Kidney tubule cell (primary cell): Measurements from ENCODE around the gene NUMA1.

ENCODE experiments used
- DNase-seq: peaks from one replicate; pipeline ENCODE4 v3.0.0-alpha.2; 2018; ENCODE audit warnings: low spot score

Gene NUMA1

DNA sequence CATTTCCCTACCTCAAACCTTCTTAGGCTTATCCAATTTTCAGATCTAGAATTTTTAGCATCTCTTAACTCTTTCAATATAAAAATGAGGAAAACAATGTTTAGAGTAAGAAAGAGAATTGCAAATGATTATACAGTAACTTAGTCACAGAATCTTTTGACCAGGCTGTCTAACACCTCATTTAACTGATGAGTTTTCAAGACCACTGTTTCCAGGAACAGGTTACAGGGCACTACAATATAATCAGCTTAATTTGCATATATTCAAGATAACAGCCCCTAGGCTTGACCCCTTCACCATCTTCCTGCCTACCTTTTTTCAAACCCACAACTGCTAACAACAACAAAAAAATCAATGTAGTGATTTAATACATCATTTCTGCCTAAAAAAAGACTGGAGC lies 12.7 kb downstream of the NUMA1 start:
- no peak for DNase-seq

DNA sequence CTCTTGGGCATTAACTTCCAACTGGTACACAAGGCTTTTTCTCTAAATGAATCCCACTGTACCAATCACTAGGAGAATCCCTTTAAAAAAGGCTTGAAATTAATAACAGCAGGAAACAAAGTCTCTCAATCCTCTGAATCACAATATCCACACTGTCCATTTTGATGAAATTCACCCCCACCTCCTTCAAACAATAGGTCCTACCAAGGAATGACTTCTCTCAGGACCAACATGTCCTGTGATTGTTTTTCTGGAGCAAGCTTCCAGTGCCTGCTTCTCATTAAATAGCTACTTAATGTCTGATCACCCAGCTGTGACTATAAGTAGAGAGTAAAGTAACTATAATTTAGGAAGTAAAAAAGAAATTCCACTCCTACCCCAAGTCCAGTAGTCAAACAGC lies 13.1 kb downstream of the NUMA1 start:
- DNase-seq = no peak

DNA sequence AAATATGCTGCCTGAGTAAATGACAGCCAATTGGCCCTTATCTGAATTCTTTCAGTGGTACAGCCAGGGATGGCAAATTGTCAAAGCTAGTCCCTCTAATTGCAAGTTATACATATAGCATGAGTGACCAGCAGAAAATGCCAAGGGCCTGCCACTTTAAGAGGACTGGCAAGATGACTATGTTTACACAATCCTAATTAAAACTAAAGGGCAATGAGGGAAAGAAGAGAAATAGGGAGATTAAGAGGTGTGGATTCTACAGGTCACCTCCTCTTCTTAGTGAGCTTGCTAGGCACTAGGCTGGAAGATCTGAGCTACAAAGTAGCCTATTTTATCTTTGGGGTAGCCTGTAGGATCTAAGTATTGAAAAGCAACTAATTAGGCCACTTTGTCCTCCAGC lies 13.5 kb downstream of the NUMA1 start:
- DNase-seq = no peak

DNA sequence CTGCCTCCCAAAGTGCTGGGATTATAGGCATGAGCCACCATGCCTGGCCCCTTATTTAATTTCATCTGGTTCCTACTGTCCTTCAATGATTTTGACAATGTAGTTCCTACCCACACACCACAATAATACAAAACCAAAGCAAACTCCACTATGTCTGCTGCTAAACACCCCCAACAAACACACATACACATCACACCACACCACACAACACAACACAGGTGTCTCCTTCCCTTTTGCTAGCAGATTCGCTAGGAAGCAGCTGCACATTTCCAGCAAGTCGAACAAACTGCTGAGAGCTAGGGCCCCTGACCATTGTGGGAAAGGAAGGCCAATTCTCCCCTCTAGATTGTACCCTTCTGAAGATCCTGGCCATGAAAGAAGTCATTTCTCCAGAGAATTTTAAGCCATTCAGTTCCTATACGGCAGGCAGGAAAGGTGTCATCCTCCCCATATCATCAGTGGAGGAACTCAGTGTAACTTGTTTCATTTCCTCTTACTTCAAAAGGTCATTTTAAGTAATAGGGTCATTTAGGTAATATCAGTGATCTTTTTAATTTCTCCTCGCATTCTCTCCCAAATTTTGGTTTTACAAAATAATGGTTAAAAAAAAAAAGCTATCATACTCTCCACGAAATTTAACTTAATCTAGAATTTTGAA lies 18.5 kb downstream of the NUMA1 start:
- DNase-seq = no peak

DNA sequence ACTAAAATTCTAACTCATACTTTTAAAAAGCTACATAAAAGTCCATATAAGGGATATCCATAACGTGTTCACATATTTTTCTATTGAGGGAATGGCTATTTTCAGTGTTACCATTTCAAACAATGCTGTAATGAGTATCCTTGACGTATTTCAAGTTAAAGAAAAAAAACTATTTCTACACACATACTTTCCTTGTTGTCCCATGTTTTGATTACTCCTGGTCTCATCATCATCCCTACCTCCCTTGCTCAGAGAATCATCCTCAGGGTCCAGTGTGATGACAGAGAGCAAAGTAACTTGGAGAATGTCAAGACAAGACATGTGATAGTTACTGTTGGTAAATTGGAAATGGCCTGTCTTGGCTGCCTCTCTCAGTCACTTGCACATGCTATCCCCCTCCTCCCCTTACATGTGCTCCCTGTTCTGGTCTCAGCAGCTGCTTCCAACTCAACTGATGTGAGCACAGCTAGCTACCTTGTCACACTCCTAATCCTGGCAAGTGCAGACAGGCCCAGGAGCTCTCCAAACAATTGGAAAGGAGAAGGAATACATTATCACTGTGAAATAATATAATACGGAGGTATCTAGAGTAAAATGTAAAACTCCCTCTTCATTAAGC lies 21.8 kb downstream of the NUMA1 start:
- DNase-seq = peak; percentile 1

DNA sequence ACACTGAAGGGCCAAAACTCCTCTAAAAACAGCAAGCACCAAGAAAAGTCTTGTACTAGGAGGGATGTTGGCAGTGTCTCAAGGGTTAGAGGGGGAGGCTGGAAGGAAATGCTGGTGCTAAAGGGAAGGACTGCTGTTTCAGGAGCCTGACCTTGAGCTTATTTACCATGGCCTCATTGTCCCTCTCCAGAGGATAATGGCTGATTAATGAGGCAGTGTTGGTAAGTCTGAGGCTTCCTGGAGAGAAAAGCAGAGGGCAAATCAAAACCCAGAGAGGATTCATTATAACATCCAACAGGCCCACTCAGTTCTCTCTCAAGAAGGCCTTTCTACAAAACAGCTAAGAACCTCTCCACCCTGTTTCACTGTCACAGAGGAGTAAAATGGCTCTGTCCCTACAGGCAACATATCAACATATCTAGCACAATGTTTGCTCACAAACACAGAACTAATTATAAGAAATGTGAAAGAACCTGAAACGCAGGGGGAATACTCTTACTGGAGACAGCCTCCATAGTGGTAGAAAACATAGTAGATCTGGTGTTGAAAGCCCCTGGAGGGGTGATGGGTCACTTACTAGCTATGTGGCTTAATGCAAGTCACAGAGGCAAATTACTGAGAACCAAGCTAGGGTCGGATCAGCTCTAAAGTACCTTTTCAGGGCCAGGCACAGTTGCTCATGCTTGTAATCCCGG lies 31.4 kb downstream of the NUMA1 start:
- no peak for DNase-seq

DNA sequence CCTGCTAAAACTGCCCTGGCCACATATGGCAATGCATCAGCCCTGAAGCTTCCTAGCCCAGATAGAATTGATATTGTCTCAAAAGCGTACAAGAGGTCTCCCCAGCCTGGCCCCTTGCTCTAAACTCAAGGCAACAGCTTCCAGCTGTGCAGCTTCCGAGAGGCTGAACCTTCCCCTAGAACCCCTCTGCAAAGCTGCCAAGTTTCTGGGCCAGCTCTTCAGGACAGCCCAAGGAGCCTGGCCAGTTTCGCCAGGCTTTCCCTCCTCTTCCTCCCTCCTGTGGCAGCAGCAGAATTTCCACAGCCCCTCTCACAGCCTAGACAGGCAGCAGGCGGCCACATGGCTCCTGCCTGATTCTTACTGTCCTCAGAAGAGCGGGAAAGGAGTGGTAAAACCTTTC lies 34.5 kb downstream of the NUMA1 start:
- no peak for DNase-seq

DNA sequence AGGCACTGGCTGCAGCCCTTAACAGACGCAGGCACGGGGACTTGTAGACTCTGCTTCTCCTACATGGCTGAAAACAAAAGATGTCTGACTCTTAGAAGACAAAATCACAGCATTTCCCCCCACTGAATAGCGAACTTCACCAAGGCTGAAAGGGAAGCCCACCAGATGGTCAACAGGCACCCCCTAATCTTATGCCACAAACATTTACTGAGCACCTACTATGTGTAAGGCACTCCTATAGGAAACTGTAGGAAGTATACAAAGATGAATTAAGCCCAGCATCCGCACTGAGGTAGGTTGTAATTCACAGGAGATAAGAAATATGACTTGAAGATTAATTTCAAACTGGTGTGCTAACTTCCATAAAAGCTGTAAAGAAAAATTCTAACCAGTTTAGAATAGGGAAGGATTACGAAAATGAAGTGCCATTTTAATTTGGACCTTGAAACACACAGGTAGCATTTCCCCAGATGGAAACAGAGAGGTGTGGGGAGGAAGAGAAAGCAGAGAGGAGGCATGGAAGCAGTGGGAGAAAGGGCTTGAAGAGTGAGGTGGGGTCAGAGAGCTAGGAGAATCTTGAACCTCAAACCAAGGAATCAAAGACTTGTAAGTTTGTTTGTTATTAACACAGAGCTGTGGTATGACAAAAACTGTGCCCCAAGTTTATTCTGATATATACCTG lies 38.1 kb downstream of the NUMA1 start:
- no peak for DNase-seq

DNA sequence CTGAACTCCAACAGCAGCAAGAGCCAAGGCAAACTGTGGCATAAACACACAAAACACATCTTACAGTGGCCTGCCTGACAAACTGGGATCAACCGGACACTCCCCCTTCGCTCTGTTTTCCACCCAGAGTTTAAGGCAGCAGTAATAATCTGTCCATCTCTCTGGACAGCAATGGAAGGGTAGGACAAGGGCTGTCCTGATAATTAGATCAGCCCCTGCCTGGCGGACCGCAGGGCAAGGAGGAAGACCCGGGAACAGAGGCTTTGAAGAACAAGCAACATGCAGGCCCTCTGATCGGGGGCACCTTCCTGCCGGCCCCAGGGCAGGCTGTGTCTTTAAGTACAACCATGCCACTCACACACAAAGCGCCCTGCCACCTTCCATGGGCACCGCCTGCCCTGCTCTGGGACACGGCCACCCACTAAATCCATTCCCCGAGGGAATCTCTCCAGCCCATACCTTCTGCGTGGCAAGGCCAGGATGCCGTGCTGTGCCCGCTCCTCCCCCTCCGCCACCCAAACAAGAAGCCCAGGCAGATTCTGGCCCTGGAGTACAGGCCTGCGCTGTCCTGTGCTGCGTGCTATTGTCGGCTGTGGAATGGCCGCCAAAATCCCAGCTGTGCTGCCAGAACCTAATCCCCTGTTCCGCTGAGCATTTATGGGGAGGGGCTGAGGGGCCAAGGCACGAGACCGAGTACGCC lies 38.8 kb downstream of the NUMA1 start:
- peak; percentile 72 for DNase-seq

DNA sequence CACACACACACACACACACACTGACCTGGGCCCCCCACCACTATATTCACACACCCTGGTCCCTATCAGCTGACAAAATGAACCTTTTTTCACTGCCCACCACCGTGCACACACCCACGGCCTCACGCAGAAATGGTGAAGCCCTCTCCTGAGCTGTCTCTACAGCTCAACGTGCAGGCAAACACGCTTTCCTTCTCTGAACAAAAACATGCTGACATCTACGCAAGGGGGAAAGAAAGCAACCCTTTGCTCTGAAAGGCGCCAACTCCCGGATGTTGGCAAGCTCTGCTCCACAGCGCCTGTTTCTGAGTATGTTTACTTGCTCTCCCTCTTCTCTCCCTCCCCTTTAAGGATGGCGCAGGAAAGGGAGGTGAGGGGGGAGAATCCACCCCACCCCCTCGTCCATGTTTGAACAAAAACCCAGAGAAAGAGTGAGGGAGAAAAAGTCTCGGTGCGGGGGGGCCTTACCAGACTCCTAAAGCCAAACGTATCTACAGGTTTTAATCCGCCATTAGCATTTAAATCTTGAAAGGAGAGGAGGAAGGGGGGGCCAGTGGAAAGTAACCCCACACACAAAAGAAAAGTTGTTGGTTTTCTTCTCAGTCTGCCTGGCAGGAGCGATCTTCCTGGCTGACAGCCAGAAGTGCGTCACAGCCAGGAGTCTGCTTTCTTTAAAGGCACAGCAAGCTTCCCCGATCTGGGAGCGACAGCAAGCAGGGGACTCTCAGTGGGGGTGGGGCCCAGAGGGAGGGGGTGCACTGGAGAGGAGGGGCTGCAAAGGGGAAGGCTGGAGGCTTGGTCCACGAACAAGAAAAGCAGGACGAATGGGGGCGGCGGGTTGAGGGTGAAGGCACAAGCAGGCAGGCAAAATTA lies 39.6 kb downstream of the NUMA1 start:
- peak; percentile 89 for DNase-seq

DNA sequence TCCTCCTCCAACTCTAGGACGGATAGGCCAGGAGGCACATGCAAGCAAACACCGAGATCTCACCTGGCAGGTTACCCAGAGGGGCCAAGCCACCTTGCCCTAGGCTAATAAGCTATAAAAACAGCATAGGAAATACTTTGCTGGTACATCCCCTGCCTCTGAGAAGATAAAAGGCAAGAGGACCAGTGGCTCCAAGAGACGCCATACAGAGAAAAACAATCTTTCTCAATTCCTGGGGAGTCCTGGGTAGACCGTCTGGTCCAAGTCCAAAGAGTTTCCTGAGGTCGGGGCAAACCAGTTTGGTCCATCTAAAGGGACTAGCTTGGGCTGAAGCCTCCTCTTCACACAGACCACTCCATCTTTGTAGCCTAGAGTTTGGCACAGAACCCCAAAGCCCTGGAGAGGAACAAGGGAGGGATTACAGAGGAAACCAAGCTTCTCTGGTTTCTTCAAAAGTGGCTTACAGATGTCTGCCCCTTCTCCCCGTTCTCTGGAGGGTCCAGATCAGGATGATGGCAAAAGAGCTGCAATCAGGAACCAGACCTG lies 40.4 kb downstream of the NUMA1 start:
- no peak for DNase-seq

DNA sequence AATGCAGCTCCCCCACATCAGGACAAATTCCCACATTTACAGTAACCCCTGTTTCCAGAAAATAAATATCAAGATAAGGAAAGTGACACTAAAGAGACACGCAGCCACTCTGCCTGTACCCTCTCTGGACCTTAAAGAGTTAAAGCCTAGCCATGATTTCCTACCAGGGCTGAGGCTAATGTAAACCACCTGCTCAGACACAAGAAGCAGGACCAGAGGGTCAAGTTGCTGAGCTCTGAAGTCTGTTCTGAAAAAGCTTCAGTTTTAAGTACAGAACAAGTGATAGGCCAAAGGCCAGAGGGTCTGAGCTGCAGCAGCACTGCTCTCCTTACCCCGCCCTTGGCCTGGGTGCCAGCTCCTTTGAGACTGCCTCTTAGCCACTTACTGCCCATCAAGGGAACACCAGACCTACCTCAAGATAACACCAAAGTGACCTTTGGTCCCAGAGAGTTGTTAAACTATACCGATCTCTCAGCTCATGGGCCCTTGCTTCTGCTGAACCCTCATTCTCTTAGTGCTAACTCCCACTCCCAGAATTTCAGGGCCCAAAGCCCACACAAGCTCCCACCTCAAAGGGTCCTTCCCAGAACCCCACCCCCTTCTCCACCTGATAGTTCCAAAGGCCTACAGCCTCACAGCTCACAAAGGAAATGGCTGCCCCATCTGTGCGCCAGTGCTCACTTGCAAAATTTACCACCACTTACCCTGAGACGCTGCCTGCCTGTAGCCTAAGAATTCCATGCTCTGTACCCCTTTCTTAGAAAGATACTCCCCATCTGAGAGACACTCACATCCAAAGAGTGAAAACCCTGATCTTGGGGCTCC lies 41.1 kb downstream of the NUMA1 start:
- no peak for DNase-seq

DNA sequence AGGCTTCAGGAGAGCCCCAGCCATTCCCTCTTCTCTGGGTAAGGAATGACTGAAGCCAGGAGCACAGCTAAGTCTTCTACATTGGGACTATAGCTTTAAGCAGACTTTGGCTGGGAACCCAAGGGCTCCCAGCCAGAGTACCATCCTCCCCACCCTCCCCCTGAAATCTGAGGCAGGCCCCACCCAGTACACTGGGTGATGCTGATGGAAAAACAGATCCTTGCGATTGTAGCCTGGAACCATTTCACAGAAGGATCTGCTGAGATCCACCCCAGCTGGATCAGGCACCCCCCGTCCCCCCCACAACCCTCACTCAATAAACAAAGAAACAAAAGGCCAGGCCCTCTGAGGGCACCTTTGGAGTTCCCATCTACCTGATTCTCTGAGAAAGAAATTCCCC lies 41.9 kb downstream of the NUMA1 start:
- no peak for DNase-seq

DNA sequence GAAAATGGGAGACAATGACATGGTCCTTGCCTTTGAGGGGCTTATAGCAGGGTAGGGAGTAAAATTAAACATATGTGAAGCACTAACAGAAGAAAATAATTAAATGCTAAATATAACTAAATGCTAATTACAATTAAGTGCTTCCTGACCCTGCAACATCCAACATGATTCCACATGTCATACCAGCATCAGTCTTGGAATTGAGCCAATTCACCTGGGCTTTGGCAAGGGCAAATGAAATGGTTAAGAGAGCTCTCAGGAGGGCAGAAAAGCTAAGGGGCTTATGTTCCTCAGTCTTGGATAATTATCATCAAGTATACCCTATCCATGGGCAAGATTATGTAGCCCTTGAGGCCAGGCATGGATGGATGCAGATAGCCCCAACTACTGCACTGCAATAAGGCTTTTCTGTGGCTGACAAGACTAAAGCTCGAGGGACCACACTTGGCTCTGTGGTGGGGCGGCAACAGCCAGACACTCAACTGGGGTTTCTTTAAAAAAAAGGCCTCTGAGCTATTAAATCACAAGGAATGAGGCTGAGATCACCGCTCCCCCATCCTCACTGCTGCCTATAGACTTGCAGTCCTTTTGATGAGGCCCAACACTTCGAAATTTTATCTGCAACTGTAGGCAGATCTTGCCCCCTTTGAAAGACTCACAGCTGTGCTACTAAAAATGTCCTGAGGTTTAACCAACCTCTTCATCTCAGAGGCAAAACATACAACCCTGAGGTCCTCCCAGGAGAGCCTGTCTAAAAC lies 42.6 kb downstream of the NUMA1 start:
- no peak for DNase-seq

DNA sequence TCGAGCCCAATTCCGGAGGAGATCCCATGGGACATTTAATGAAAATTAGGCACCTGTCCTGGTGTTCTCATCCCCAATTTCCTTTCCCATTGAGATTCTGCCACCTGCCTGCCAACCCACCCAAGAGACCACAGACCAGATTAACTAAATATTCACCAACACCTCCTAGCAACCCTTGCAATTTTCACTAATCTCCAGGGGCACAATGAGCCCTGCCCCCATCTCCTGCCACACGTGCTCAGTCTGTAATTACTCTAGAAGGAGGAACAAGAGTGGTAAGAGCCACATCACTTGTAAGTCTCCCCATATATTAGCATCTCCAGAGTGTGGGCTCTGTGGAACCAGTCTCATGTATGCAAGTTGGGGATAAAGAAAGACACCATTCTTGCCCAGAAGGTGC lies 43.7 kb downstream of the NUMA1 start:
- DNase-seq = no peak

DNA sequence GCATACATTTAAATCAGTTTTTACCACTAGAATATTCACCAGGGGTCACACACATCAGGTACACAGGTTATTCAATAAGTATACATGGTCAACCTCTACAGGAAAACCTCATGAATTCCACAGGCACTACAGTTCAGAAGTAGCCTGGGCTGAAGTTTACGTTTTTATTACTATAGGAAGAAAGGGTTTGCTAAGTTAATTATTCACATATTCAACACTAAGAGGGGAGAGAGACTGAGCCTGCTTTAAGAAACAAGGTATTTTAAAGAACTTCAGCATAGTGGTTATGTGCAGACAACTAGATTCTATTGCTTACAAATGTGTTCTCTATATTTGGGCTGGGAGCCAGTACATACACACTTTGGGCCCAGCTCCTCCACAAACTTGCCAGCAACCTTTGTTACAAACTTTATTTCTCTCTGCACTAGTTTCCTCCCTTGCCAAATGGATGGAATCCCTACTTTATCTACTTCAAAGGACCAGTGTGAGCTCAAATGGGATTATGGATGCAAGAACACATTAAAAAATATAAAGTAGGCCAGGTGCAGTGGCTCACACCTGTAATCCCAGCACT lies 49.8 kb downstream of the NUMA1 start:
- DNase-seq = no peak

DNA sequence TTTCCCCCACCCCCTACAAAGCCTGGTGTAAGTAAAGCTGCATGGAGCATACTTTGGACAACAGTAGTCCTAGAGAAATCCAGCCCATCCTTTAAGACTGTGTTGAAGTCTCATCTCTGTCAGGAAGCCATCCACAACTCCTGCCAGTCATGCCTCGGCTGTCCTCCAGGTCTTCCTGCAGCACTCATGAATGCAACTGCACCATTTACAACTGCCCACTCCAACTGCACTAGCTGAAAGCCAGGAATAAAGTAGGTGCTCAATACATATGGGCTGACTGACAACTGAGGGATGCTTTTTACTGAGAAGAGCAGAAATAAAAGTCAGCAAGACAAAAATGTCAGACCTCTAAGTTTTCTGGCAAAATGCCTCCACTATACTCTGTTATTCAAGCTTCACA lies 54.3 kb downstream of the NUMA1 start:
- DNase-seq = no peak

DNA sequence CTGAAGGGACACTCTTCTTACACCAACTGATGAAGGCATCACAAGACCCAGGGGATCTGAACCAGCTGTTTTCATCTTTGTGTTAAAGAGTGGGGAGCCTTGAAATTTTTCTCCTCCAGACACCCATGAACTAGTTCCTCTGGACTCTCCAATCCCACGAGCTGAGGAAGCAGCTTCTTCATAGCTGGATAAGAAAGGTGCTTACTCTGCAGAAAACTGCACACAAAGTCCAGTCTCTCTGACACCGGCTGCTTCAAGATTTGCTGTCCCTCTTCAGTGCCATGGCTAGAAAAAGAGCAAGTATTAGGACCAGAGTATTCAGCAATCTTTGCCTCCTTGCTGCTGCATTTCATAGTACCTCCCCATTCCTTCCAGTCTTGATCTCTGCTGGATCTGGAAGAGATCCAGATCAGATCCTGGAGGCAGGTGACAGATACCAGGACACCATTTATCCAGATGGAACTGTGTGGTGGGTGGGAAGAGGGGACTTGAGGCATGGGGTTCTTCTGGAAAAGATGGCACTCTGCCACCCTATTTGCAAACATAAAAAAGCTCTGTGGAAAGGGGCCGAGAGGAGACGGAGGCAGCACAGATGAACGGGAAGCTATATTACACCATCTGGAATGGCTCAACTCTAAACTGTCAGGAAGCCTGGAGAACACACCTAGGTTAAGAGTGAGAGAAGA lies 56.1 kb downstream of the NUMA1 start:
- no peak for DNase-seq

DNA sequence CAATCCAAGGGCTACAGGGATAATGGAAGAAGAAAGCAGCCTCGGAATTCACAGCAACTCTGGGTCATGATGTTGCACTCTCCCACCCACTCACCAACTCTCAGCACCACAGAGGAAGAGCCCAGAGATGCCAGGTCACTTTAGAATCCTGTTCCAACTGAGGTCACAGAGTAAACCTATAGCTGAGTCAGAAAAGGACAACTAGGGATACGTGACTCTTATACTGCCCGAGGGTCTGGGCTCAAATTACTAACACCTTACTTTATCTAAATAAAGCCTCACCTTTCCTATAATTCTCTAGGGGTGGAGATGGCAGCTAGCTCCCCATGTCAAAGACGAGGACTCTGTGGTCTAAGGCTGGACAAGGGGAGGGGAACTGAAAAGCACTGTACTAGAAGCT lies 57.0 kb downstream of the NUMA1 start:
- DNase-seq = no peak
